HL-60 (cell line): ENCODE results near the gene XPO1.

Experiments used
- DNase-seq, 2 experiments: peaks; one replicate each; pipeline ENCODE4 v3.0.0-alpha.2; 2010 to 2020; ENCODE audit warnings: low read depth in 1 of 2, low spot score in 1 of 2
- H3K27ac ChIP-seq: fragments of 250-450 bp; sonication (Bioruptor Pico); replicated peaks from 2 replicates; pipeline ENCODE4 v1.5.1; 2020; ENCODE audit warnings: mild to moderate bottlenecking, moderate library complexity
- H3K27me3 ChIP-seq: fragments of 250-450 bp; sonication (Bioruptor Pico); 2 replicates; pipeline ENCODE4 v1.5.1; 2021; ENCODE audit warnings: mild to moderate bottlenecking, moderate library complexity; ENCODE audit not compliant: insufficient read depth, poor library complexity, severe bottlenecking
- H3K4me3 ChIP-seq: replicated peaks from 2 replicates; pipeline ENCODE4 v1.5.1; 2011; ENCODE audit warnings: mild to moderate bottlenecking, control low read depth, low read length; ENCODE audit not compliant: insufficient read depth
- GABPA ChIP-seq: IDR thresholded peaks from 2 replicates; pipeline ENCODE4 v1.6.1; 2012; ENCODE audit warnings: low read depth
- POLR2AphosphoS5 ChIP-seq: IDR thresholded peaks from 2 replicates; pipeline ENCODE4 v1.6.1; 2012; ENCODE audit warnings: low read depth
- REST ChIP-seq: IDR thresholded peaks from 2 replicates; pipeline ENCODE4 v1.6.1; 2012; ENCODE audit warnings: low read depth; ENCODE audit not compliant: insufficient replicate concordance
- SPI1 ChIP-seq: IDR thresholded peaks from 2 replicates; pipeline ENCODE4 v1.6.1; 2012; ENCODE audit warnings: low read depth, mild to moderate bottlenecking, borderline replicate concordance
- TF ChIP-seq, protein P1 (sequence below): IDR thresholded peaks from one replicate; pipeline ENCODE4 v1.5.1; 2011; ENCODE audit warnings: low read length, control low read depth, inconsistent platforms; ENCODE audit not compliant: insufficient read depth

XPO1 gene

DNA sequence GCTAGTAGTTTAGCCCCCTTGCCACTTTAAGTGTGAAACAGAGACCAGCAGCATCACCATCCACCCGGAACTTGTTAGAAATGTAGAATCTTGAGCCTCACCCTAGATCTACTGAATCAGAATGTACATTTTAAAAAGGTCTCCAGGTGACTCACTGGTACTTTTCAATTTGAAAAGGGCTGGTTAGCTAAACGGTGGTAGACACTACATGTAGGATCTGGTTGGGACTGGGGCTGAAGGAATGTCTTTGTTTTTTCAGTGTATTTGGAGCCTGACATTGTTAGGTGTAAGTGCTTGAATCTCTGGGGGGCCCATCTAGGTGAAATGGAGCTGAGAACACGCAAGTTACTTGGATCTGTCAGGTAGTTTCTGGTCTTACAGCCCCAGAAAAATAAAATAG is 44.0 kb upstream of the XPO1 start:
- H3K27me3 ChIP-seq = no peaks in the 10 kb centered on the region
- DNase-seq = no peak
- no peak overlapping the region for H3K27ac ChIP-seq
- TF ChIP-seq SPI1 = no peak
- H3K4me3 ChIP-seq = no peak overlapping the region

DNA sequence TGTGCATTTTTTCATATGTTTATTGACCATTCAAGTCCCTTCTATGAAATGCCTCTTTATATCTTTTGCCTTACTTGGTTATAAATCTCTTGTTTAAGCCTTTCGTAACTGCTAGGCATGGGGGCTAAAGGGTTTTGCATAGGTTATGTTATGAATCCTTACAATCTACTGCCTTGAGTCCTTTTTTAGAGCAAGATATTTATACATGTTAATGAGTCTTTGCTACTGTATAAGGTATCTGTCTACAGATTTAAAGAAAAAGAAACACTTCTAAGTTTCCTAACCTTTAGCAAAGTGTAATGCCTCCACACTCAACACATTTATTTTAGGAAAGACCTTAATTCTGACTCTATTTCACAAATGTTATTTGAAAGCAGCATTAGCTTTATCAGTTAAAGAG is 43.6 kb upstream of the XPO1 start:
- DNase-seq = no peak
- Histone ChIP-seq H3K4me3 (no peak overlapping the region), H3K27me3 (no peaks in the 10 kb centered on the region), H3K27ac (no peak overlapping the region)
- TF ChIP-seq POLR2AphosphoS5 (no peak), SPI1 (no peak), GABPA (no peak), REST (no peak)
- TF ChIP-seq, protein P1, sequence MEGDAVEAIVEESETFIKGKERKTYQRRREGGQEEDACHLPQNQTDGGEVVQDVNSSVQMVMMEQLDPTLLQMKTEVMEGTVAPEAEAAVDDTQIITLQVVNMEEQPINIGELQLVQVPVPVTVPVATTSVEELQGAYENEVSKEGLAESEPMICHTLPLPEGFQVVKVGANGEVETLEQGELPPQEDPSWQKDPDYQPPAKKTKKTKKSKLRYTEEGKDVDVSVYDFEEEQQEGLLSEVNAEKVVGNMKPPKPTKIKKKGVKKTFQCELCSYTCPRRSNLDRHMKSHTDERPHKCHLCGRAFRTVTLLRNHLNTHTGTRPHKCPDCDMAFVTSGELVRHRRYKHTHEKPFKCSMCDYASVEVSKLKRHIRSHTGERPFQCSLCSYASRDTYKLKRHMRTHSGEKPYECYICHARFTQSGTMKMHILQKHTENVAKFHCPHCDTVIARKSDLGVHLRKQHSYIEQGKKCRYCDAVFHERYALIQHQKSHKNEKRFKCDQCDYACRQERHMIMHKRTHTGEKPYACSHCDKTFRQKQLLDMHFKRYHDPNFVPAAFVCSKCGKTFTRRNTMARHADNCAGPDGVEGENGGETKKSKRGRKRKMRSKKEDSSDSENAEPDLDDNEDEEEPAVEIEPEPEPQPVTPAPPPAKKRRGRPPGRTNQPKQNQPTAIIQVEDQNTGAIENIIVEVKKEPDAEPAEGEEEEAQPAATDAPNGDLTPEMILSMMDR = no peak

DNA sequence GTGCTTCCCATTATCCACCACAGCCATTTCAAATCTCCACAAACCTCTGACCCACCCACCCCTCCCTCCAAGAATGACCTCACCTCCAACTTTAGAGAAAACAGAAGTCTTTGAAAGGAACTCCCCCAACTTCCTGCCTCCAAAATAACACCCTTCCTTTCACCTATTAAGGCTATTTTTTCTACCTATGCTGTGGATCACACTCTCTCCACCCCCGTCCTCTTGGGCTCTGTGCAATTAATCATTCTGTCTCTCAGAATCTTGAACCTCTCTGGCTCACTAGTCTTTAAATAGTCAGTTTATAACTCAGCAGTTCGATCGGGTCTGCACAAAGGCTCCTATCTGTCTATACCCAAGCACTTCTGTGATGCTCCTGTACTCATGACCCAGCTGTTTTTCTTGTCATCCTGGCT is 37.3 kb upstream of the XPO1 start:
- H3K27me3 ChIP-seq = no peaks in the 10 kb centered on the region
- no peak overlapping the region for H3K27ac ChIP-seq
- DNase-seq = no peak

DNA sequence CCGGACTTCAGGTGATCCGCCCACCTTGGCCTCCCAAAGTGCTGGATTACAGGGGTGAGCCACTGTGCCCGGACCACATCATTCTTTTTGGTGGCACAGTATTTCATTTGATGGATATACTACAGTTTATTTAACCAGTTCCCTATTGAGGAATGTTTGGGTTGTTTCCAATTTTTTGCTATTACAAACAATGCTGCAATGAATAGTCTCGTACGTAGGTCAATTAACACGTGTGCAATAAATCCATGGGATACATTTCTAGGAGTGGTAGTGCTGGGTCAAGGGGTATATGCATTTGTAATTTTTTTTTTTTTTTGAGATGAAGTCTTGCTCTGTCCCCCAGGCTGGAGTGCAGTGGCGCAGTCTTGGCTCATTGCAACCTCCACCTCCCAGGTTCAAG is 28.4 kb upstream of the XPO1 start:
- H3K4me3 ChIP-seq = no peak overlapping the region
- TF ChIP-seq POLR2AphosphoS5 = no peak
- TF ChIP-seq GABPA = no peak
- TF ChIP-seq REST = no peak
- TF ChIP-seq, protein P1 = no peak
- no peak for TF ChIP-seq SPI1
- no peak overlapping the region for H3K27ac ChIP-seq
- no peak for DNase-seq
- H3K27me3 ChIP-seq = no peaks in the 10 kb centered on the region

More for the DNA sequence above, 37.3 kb upstream of the XPO1 start:
- peak; percentile 40; the same call in 1 of the 2 replicates for TF ChIP-seq SPI1
- TF ChIP-seq POLR2AphosphoS5 = no peak
- H3K4me3 ChIP-seq = no peak overlapping the region

- no peak overlapping the region for H3K4me3 ChIP-seq
- H3K27ac ChIP-seq = no peak overlapping the region
- DNase-seq = no peak
- TF ChIP-seq, protein P1 = no peak
- TF ChIP-seq REST = no peak
- no peak for TF ChIP-seq SPI1
- TF ChIP-seq GABPA = no peak
- no peak for TF ChIP-seq POLR2AphosphoS5
- no peaks in the 10 kb centered on the region for H3K27me3 ChIP-seq
Measured at GRCh38 chr2:61562615-61563014, 24.5 kb upstream of the XPO1 start.
